ENCODE data around the gene SYT9.

SYT9 gene

GRCh38 chr11:7480113-7480512 lies 228.4 kb downstream of the SYT9 start:
- no peak for DNase-seq

- DNase-seq, result no peak
Measured at GRCh38 chr11:7484131-7484530, 232.4 kb downstream of the SYT9 start.

DNA sequence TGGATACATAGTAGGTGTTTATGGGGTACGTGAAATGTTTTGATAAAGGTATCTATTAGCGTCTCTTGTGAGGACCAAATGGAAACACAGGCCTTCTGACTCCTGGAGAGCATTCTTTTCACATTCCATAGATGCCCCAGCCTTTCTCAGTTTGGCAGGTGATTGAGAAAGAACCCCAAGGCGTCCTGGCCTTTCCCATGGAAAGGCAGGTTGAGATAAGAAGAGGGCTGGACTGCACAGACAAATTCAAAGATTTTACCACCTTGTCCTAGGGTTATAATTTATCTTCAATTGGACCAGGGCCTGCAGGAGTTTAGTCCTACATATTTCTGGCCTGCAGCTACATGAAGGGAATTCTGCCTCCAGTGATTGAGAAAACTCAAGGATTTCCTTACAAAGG lies 232.9 kb downstream of the SYT9 start:
- no peak for DNase-seq

DNA sequence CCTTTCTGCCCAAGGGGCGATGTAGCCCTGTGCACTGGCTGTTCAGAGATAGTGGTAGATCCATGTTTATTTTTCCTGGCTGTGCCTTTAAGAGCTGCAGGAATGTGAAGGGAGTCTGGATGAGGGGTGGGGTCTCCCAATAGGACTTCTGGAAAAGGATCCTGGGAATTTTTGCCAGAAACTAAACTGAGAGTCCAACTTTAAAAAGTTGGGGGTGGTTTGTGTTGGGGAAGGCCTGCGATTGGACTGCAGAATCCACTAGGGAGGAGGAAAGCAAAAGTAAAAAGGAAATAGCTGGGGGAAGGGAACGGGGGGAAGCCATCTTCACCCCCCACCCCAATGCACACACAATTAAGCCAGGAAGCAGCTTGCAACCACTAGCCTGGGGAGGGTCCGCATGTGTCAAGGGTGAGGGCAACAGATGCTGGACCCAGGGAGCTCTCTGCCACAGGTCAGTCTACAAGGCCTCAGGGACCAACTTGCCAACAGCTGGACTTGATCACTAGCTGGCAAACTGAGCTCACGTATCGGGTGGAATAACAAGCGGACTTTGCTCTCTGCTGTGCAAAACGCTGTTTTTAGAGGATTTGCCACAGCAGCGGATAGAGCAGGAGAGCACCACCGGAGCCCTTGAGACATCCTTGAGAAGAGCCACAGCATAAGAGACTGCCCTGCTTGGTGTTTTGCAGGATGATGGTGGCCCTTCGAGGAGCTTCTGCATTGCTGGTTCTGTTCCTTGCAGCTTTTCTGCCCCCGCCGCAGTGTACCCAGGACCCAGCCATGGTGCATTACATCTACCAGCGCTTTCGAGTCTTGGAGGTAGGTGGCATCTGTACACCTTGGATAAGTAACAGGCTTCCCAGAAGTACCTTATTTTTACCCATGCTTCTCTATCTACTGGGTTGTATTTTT lies 233.7 kb downstream of the SYT9 start, which contains the start of gene OLFML1:
Gene OLFML1 (plus strand): TSS at position 321 of the 912 bp plus-strand sequence. CDS start 370 bp downstream, at position 691.
- no peak for DNase-seq

- no peak for DNase-seq
Measured at GRCh38 chr11:7486098-7486780, 234.5 kb downstream of the SYT9 start.

DNA sequence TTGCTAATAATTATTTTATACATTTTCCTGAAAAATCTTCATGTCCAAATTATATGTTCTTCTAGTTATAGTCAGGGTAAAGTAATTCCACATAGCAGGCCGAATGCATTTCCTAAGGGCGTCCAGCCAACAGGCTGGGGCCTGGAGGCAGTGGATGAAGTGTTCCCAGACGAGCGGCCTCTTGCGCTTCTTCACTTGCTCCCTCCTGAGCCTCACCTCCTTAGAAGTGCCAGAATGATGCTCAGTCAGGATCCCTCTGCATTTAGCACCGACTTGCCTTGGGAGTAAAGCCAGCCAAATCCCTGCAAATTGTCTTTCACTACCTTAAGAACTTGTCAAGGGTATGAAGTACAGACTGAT lies 235.1 kb downstream of the SYT9 start:
- no peak for DNase-seq

- DNase-seq, result no peak
Measured at GRCh38 chr11:7487360-7487759, 235.7 kb downstream of the SYT9 start.

DNA sequence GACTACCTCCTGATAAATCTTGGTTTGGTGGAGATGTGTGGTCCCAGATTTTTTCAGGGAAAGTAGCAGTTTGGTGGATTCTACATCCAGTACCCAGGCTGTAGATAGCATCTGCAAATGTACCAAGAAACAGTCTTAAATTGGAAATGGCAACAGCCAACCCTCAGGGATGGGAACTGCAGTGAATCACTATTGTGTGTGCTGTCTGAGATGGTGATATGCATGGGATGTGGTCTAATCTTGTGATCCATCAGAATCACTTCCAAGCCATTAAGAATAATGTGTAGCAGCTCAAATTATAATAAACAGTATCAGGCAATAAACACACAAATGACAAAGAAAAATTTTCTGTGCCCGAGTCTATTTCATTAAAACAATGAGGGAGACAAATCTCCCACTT lies 237.0 kb downstream of the SYT9 start:
- no peak for DNase-seq

- DNase-seq, result no peak
Measured at GRCh38 chr11:7489376-7489775, 237.7 kb downstream of the SYT9 start.

DNA sequence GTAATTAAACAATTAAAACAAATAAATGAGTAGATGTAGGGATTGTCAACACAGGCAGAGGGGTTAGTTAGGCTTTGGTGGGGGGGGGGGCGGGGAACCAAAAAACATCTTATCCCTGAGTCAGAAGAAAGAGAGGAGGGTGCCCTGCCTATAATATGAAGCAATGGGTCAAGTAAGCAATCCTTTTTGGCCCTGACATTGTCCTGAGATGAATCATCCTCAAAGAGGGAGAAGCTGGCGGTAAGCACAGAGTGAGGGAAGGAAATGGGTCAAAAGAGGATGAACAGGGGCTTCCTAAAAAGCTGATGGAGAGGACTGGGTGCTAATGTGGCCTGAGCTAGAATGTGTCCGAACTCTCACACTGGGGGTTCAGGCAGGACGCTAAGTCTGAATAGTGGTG lies 238.3 kb downstream of the SYT9 start:
- no peak for DNase-seq

DNA sequence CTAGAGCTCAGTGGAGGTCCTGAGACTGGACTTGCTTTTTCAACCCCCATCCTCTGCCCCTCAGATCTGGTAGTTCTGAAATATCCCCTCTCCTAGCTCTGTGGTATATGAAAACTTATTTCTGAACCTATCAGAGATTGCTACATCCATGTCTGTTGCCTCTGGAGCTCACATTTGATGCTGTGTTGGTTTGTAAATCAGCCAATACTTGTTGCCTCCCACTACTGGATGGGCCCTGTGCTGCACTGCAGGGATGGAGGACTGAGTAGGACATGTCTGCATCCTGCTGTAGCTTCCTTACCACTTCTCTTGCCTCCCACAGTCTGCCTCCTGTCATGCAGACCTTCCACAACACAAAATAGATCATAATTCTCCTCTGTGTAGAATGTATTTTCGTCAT lies 238.8 kb downstream of the SYT9 start:
- no peak for DNase-seq

- no peak for DNase-seq
Measured at GRCh38 chr11:7492253-7492652, 240.5 kb downstream of the SYT9 start.

GRCh38 chr11:7493670-7494069 lies 242.0 kb downstream of the SYT9 start:
- no peak for DNase-seq

GRCh38 chr11:7494086-7494745 lies 242.5 kb downstream of the SYT9 start:
- no peak for DNase-seq

- DNase-seq, result no peak
Measured at GRCh38 chr11:7495882-7496551, 244.3 kb downstream of the SYT9 start.

DNA sequence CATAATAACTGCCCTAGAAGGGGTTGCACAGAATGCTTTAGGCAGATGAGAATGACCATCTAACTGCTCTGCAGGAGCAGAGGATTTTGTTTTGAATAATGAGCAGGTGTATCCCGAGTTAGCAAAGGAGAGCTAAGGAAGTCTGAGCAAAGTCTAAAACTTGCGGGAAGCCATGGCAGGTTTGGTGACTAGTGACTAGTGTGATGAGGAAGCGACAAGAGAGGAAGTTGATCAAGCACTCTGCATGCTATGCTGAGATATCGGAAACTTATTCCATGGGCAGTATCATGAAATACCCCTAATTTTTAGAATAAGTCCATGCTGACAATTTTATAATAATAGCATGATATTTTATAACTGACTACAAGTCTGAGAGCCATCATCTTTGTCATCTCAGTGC lies 246.5 kb downstream of the SYT9 start:
- DNase-seq, result no peak

DNA sequence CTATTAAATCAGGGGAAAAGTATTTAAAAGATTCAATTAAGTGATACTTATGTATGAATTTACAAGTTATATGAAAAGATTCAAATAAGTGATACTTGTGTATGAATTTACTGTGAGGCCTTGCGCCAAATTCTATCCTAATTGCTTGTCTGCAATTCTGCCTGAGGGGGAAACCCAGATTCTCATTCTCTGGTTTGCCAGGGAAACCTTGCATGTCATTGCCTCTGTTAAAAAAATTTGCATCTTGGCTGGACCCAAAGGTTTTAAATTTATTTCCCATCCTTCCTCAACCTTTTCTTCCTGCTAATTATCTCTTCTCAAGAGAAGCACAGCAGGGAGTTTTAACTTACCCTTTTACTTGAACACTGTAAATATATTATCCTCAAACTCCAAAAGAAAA lies 247.4 kb downstream of the SYT9 start:
- no peak for DNase-seq

- DNase-seq, result no peak
Measured at GRCh38 chr11:7500251-7500650, 248.5 kb downstream of the SYT9 start.

- no peak for DNase-seq
Measured at GRCh38 chr11:7501251-7501650, 249.5 kb downstream of the SYT9 start.

- no peak for DNase-seq
Measured at GRCh38 chr11:7501894-7502293, 250.2 kb downstream of the SYT9 start.

DNA sequence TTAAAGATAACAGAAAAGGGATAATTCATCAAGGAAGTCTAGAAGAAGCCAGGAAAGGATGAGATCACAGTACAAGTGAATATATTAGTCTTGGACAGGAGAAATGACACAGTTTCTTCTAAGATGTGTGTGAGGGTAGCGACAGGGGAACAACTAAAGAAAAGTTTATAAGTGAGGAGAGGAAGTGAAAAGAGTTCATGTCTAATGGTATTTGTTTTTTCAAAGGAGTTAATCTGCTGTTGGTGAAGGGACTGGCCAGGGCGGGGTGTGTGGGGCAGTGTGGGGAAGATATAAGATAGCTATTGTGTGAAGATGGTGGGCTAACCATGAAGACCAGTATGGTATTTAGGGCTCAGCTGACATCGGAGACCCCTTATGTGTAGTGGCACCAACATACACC lies 254.5 kb downstream of the SYT9 start:
- DNase-seq, result no peak

DNA sequence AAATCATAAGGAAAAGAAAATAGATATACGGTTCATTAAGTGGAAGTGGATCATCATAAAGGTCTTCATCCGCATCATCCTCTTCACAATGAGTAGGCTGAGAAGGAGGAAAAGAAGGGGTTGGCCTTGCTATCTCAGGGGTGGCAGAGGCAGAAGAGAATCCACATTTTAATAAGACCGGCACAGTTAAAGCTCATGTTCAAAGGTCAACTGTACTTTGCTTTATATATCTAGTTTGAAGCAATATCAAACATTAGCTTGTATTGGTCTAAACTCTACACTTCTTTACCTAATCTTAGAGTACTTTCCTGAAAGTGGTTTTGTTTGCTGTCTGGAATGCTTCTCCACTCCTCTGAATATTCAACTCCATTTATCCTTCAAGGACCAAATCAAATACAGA lies 256.4 kb downstream of the SYT9 start:
- no peak for DNase-seq

DNA sequence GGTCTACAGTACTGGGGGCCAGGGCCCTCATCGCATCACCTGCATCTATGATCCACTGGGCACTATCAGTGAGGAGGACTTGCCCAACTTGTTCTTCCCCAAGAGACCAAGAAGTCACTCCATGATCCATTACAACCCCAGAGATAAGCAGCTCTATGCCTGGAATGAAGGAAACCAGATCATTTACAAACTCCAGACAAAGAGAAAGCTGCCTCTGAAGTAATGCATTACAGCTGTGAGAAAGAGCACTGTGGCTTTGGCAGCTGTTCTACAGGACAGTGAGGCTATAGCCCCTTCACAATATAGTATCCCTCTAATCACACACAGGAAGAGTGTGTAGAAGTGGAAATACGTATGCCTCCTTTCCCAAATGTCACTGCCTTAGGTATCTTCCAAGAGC lies 258.3 kb downstream of the SYT9 start:
- DNase-seq, result no peak
